Sigmoid colon (tissue), 7 donors: ENCODE data around the gene FLNA. TPM values are rescaled to one million over a fixed set of nuclear protein-coding genes. Genes with fewer than 3 reads are reported as not detected.

Experiments
- DNase-seq: peaks from one replicate; pipeline ENCODE4 v3.0.0-alpha.2; 2019
- H3K27ac ChIP-seq, 4 donors: fragments of 200-600 bp; sonication (generic); one replicate each; pipeline ENCODE4 v1.5.1; 2016 to 2019; ENCODE audit warnings: mild to moderate bottlenecking in 1 of 4
- H3K27me3 ChIP-seq, 3 donors: fragments of 200-600 bp; sonication (generic); one replicate each; pipeline ENCODE4 v1.5.1; 2019; ENCODE audit warnings: mild to moderate bottlenecking in 1 of 3
- H3K36me3 ChIP-seq, 4 donors: fragments of 200-600 bp; sonication (generic); one replicate each; pipeline ENCODE4 v1.5.1; 2016 to 2019
- H3K4me1 ChIP-seq, 4 donors: fragments of 200-600 bp; sonication (generic); one replicate each; pipeline ENCODE4 v1.5.1; 2017 to 2019
- H3K4me3 ChIP-seq, 4 donors: fragments of 200-600 bp; sonication (generic); one replicate each; pipeline ENCODE4 v1.5.1; 2017 to 2019; ENCODE audit warnings: mild to moderate bottlenecking in 2 of 4, moderate library complexity in 1 of 4
- H3K9me3 ChIP-seq, 4 donors: fragments of 200-600 bp in 3 of 4; sonication (generic) in 3 of 4; one replicate each; pipeline versions ENCODE4 v1.5.1 to v1.6.1; 2013 to 2019
- CTCF ChIP-seq, 4 experiments: fragments of 450-650 bp in 3 of 4; fragments of 200-600 bp in 1 of 4; IDR thresholded peaks; one replicate each; pipeline ENCODE4 v1.5.1; 2016 to 2019; ENCODE audit warnings: antibody characterized with exemption in 4 of 4, mild to moderate bottlenecking in 3 of 4, moderate library complexity in 2 of 4
- EP300 ChIP-seq, 4 donors: sonication (generic); formaldehyde crosslinking; IDR thresholded peaks; one replicate each; pipeline ENCODE4 v1.6.1; 2017; ENCODE audit warnings: antibody characterized with exemption in 4 of 4
- POLR2A ChIP-seq, 2 donors: fragments of 450-650 bp; IDR thresholded peaks; one replicate each; pipeline ENCODE4 v1.6.1; 2016; ENCODE audit warnings: antibody characterized with exemption in 2 of 2, mild to moderate bottlenecking in 2 of 2, moderate library complexity in 2 of 2
- POLR2AphosphoS5 ChIP-seq, 4 donors: sonication (generic); formaldehyde crosslinking; IDR thresholded peaks; one replicate each; pipeline ENCODE4 v1.6.1; 2017; ENCODE audit warnings: antibody characterized with exemption in 4 of 4
- WGBS, 2 donors: extraction: QIAGEN DNeasy Blood & Tissue Kit; methylation state at CpG; one replicate each; pipeline ENCODE4 v1.1.7; 2013; 5-methylcytosine and 5-hydroxymethylcytosine counted together
- intact Hi-C: fragments of 100-400 bp; cut with DNase I; formaldehyde crosslinking; loops from one replicate; pipeline ENCODE4 v1.15.1; 2023
- polyA plus RNA-seq, 3 donors: library from polyadenylated mRNA; stranded (reverse); fragments of 200-250 nt; gene quantifications; one replicate each; pipeline ENCODE4 v1.2.3, GENCODE V29; 2013
- total RNA-seq, 4 donors: library from RNA; depleted of rRNA; stranded (reverse); fragments of >200 nt; gene quantifications; one replicate each; pipeline ENCODE4 v1.1.0, GENCODE V29; 2016
- donor health status: healthy with polysubstance abuse.
- donor health status: Bipolar disorder and iron deficiency.
- donor health status: healthy.

Gene FLNA
- total and polyA plus RNA-seq, 7 donors, result 27.0 to 9,435 (median 2,494) TPM

DNA sequence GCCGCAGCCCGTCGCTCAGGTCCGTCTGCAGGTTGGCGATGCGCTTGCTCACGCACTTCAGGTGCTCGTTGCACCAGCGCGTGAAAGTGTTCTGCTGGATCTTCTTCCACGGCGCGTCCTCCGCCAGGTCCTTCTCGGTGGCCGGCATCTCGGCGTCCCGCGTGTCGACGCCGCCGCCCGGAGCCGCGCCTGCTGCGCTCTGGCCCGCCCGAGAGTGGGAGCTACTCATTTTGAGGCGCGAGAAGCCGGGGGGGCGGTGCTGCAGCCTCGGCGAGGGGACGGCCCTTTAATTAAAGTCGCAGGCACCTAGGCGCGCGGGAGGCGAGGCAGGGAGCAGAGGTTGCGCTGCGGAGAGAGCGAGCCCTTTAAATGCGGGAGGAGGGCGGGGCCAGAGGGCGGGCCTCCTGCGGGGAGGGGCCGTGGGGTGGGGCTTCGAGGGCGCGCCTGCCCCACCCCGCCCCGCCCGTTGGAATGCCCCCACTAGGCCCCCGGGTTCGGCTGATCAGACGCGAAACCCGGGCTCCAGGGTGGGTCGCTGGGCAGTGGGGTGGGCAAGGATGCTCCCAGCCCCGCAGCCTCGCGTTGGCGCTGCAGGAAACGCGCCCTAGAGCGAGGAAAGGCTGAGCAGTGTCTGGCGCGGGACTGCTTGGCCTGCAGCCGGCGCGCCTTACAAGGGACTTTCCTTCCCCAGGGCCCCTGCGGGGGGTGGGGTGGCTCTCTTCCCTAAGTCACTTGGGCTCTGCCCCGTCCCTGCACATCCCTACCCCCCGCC is 3.2 kb downstream of the FLNA start:
- Histone ChIP-seq H3K4me1 (peaks cover 0 to 31% (median 25%) of the 10 kb centered on the region in 4 donors), H3K9me3 (no peaks in the 10 kb centered on the region), H3K36me3 (peaks cover 29 to 44% (median 34%) of the 10 kb centered on the region in 4 donors), H3K4me3 (peak overlapping the region; percentile 73 to 80 (median 78)), H3K27ac (peak overlapping the region; percentile 98 to 99 (median 98)), H3K27me3 (peaks cover 0 to 5% (median 0%) of the 10 kb centered on the region in 3 donors)
- 0 to 1% methylated on average over 77 of the region's 77 CpGs for WGBS, 2 donors
- peak; percentile 97 for DNase-seq
- intact Hi-C loops, result no loop called here
- TF ChIP-seq CTCF (IDR thresholded peaks at IDR 0.05) (no peak), EP300 (IDR thresholded peaks at IDR 0.05) (no peak), POLR2A (IDR thresholded peaks at IDR 0.05) (peak; percentile 86 to 88), POLR2AphosphoS5 (IDR thresholded peaks at IDR 0.05) (peak in 3 of 4 donors; percentile 88 to 96 (median 94))

DNA sequence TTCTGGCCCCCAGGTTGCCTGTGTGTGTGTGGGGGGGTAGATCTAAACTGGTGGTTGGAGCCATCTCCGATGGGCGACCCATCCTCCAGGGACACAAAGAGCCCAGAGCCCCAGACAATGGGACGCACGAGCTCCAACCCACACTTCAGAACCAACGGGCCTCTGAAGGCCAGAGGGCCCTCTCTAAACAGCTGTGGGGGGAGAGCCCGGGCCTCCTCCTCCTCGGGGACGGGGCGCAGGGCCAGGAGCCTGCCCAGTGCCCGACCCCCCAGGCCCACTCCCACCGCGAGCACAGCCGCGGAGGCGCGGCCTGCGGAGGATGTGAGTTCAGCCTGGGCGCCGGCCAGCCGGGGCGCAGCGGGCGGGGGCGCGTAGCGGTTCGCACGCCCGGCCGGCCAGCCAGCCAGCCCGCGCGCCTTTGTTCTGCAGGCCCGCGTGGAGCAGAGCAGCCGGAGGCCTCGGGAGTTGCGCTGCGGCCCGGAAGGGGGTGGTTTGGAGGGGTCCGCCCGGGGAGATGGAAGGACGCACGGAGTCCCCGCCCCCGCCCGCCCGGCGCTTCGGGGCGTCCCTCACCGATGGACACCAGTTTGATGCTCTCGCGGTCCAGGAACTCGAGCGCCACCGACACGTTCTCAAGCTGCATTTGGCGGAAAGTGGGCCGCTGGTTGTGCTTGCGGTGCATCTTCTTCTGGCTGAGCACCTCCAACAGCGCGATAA is 4.0 kb downstream of the FLNA start:
- 0 to 3% methylated on average over 63 of the region's 63 CpGs for WGBS, 2 donors
- Histone ChIP-seq H3K36me3 (peaks cover 33 to 51% (median 41%) of the 10 kb centered on the region in 4 donors), H3K27me3 (peaks cover 0 to 5% (median 0%) of the 10 kb centered on the region in 3 donors), H3K4me1 (peaks cover 0 to 39% (median 32%) of the 10 kb centered on the region in 4 donors), H3K9me3 (no peaks in the 10 kb centered on the region), H3K27ac (peak overlapping the region; percentile 98 to 99 (median 98)), H3K4me3 (peak overlapping the region; percentile 73 to 80 (median 78))
- DNase-seq, result no peak
- TF ChIP-seq POLR2A (IDR thresholded peaks at IDR 0.05) (no peak), EP300 (IDR thresholded peaks at IDR 0.05) (no peak), POLR2AphosphoS5 (IDR thresholded peaks at IDR 0.05) (peak in 1 of 4 donors; percentile 7), CTCF (IDR thresholded peaks at IDR 0.05) (no peak)
- intact Hi-C loops, result no loop called here

- Histone ChIP-seq H3K9me3 (no peaks in the 10 kb centered on the region), H3K36me3 (peaks cover 33 to 59% (median 45%) of the 10 kb centered on the region in 4 donors), H3K27me3 (peaks cover 0 to 5% (median 0%) of the 10 kb centered on the region in 3 donors), H3K4me3 (peak overlapping the region; percentile 73 to 80 (median 78)), H3K4me1 (peaks cover 0 to 46% (median 35%) of the 10 kb centered on the region in 4 donors), H3K27ac (peak overlapping the region; percentile 98 to 99 (median 98))
- TF ChIP-seq POLR2A (IDR thresholded peaks at IDR 0.05) (peak in 1 of 2 donors; percentile 49), EP300 (IDR thresholded peaks at IDR 0.05) (peak in 2 of 4 donors; percentile 58 to 66), CTCF (IDR thresholded peaks at IDR 0.05) (no peak), POLR2AphosphoS5 (IDR thresholded peaks at IDR 0.05) (peak in 3 of 4 donors; percentile 81 to 86 (median 84))
- intact Hi-C loops, result no loop called here
- peak; percentile 96 for DNase-seq
- 19 to 32% methylated on average over 13 of the region's 13 CpGs for WGBS, 2 donors
Measured at GRCh38 chrX:154369449-154370299, 4.8 kb downstream of the FLNA start.
